ENCODE measurements around the gene MTCL1.

The MTCL1 gene

DNA sequence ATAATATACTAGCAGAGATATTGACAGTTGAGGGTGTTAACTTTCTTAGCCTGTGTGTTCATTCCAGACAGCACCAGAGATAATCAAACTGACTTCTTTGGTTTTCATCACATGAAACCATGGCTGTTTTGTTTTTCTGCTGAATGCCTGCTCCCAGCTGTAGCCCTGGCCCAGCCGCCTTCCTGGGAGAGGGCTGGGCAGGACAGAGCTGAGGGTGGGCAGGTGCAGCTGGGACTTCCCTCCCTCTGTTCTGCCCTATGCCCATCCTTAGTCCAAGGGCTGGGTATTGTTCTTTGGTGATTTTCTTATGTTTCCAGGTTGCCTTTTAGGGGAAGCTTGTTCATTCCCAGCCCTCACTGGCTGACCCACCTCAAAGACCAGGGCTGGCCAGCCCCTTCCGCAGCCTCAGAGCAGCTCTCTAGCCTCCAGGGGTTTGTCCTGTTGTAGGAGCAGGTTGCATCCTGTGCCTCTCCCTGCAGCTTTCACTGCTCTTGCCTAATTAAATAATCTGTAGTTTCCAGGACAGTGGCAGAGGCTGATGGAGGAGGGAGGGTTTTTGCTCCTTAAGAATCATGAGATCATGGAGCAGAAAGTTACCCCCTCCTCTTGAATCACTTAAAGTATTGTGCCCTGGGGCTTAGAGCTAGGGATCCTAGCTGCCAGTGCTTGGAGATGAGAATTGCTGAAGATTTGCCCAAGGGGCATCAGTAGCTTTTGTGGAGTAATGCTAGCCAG lies 61.4 kb downstream of the MTCL1 start:
- FAIRE-seq (no peak), DNase-seq (ENCODE audit: low spot score) (no peak)

GRCh38 chr18:8767340-8767739 lies 62.0 kb downstream of the MTCL1 start:
- DNase-seq (ENCODE audit: low spot score) (no peak), FAIRE-seq (no peak)

GRCh38 chr18:8769509-8770095 lies 64.2 kb downstream of the MTCL1 start:
- FAIRE-seq = no peak

GRCh38 chr18:8770657-8771056 lies 65.3 kb downstream of the MTCL1 start:
- DNase-seq (ENCODE audit: low spot score) (no peak), FAIRE-seq (no peak)

More at GRCh38 chr18:8769509-8770095, 64.2 kb downstream of the MTCL1 start:
- DNase-seq (ENCODE audit: low spot score) = no peak

DNA sequence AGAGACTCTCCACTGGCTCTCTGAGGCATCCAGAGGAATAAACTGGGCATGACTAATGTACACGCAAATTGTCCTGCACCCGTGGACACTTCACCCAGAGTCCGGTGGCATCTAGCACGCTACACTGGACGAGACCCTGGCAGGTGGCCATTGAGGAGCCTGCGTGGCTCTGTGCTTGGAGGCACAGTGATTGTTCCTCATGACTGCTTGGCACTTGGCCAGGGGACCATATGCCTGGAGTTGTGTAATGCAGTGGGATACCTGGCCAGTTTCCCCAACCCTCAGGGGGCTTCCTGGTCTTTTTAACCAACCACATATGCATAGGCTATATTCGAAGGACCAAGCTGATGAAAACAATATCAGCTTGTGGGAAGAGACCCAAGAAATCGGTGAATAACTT lies 66.6 kb downstream of the MTCL1 start:
- DNase-seq (ENCODE audit: low spot score) (peak; percentile 12), FAIRE-seq (no peak)

DNA sequence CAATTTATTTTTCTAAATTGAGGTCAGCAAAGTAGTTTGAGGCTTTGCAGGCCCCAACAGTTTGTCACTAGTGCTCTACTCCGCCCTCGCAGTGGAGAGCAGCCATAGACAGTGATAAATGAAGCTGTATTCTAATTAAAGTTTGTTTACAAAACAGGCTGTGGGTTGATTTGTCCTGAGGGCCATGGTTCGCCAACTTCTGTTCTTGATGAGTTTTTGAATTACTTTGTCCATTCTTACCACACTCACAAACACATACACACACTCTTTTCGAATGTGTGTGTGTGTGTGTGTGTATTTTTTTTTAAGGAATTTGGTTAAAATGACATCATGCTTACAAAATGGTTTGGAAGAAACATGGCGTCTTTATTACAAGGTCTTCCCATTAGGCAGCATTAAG lies 68.6 kb downstream of the MTCL1 start:
- FAIRE-seq (no peak), DNase-seq (ENCODE audit: low spot score) (no peak)

GRCh38 chr18:8776013-8776943 lies 70.9 kb downstream of the MTCL1 start:
- DNase-seq (ENCODE audit: low spot score) = no peak
- no peak for FAIRE-seq

DNA sequence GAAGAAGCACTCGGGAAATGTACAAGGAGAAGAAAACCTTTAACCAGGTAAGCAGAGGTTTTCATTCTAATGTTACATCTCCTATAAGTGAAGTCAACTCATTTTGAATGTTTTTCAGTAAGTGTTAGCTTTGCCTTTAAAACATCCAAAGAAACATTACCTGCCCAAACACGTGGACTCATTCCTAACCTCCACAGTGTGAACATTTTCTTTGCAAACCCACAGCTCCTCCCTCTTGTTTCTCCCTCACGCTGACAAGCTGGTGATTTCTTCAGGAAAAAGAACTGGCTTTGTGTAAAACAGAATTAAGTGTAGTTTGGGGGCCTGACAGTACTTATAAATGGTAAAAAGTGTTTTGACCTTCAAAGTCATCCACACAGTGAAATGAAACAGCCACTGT lies 72.5 kb downstream of the MTCL1 start:
- no peak for FAIRE-seq
- no peak for DNase-seq (ENCODE audit: low spot score)

- no peak for FAIRE-seq
- no peak for DNase-seq (ENCODE audit: low spot score)
These were observed 73.0 kb downstream of the MTCL1 start for GRCh38 chr18:8778386-8778785.

DNA sequence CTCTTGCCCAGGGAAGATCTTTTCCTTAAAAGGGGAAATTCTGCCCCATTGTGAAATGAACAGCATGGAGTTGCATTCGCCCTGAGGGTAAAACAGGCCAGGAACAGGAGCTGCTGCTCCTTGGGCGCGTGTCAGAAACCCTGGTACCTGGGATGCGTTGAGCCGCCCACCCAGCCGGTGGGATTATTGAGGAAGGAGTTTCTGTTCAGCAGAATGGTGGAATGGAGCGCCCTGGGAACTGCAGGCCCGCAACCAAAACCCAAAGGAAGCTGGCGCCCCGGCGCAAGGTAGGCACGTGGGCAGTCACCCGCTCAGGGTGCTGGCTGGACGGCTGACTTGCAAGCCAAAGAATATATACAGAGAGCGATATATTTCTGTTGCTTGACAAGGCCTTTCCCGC lies 73.5 kb downstream of the MTCL1 start:
- DNase-seq (ENCODE audit: low spot score) (no peak), FAIRE-seq (no peak)

DNA sequence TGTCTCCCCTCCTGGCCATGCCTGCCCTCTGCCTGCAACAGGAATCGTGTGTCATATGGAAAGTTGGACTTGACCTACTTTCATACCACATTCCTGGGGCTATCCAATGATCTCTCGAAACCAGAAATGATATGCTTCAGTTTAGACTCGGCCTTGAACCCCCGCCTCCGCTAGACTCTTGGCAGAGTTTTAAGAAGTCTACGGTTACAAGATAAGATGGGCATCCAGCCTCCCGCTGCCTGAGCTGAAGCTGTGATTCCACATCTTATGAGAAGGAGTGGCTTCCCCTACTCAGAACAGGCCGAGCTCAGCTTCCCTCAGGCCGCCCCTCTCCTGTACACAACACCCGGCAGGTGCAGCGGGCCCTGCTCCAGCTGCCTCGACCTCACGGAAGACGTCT lies 73.9 kb downstream of the MTCL1 start:
- DNase-seq (ENCODE audit: low spot score) (no peak), FAIRE-seq (no peak)

GRCh38 chr18:8780227-8780626 lies 74.9 kb downstream of the MTCL1 start:
- FAIRE-seq = no peak
- no peak for DNase-seq (ENCODE audit: low spot score)

DNA sequence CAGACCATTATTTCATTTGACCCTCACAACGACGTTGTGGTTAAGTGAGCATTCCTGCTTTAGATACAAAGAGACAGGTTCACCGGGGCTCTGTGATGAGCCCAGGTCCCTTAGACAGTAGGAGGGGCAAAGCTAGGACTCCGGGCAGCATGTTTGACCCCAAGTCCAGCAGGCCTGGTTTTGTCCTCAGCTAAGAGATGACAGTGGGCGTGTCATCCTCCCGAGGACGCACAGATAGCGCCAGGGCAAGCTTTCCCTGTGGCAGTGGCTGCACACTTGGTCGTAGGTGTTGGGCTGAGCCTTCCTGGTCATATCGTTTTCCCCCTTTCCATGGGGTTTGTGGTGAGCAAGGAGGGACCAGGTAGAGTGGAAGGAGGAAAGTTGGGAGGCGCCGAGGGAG lies 76.3 kb downstream of the MTCL1 start:
- FAIRE-seq (no peak), DNase-seq (ENCODE audit: low spot score) (no peak)

DNA sequence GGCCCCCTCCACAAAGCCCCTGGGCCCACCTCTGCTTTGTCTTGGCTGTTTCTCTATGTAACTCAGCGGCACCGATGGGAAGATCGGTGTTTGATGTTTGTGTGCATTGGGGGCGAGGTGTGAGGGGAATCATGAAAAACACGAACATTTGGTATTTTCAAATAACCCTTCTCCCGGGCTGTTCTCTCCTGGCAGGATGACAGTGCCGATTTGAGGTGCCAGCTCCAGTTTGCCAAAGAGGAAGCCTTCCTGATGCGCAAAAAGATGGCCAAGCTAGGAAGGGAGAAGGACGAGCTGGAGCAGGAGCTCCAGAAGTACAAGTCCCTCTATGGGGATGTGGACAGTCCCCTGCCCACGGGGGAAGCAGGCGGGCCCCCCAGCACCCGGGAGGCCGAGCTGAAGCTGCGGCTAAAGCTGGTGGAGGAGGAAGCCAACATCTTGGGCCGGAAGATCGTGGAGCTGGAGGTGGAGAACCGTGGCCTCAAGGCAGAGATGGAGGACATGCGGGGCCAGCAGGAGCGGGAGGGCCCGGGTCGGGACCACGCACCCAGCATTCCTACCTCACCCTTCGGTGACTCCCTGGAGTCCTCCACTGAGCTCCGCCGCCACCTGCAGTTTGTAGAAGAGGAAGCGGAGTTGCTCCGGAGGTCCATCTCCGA lies 78.1 kb downstream of the MTCL1 start:
- no peak for FAIRE-seq
- DNase-seq (ENCODE audit: low spot score) = no peak

GRCh38 chr18:8783994-8784530 lies 78.7 kb downstream of the MTCL1 start:
- FAIRE-seq (no peak), DNase-seq (ENCODE audit: low spot score) (no peak)

DNA sequence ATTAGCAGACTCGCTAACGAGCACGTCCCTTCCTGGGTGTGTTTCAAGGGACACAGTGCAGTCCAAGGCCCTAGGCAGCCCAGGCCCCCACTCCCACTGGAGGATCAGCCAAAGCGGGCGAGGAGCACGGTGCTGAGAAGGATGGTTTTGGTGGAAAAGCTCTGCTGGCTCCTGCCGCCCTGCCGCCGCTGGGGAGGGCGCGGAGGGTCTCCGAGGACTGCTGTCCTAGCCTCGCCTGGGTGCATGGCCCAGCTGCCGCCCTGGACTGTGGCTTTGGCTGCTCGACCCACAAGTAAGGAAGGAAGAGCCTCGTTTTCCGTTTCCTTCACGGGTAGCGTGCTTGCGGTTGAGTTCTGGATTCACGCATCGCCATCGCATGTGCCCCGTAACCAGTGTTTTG lies 79.9 kb downstream of the MTCL1 start:
- FAIRE-seq (no peak), DNase-seq (ENCODE audit: low spot score) (no peak)

- no peak for FAIRE-seq
- DNase-seq (ENCODE audit: low spot score) = no peak
These were observed 80.6 kb downstream of the MTCL1 start for GRCh38 chr18:8785855-8786482.

DNA sequence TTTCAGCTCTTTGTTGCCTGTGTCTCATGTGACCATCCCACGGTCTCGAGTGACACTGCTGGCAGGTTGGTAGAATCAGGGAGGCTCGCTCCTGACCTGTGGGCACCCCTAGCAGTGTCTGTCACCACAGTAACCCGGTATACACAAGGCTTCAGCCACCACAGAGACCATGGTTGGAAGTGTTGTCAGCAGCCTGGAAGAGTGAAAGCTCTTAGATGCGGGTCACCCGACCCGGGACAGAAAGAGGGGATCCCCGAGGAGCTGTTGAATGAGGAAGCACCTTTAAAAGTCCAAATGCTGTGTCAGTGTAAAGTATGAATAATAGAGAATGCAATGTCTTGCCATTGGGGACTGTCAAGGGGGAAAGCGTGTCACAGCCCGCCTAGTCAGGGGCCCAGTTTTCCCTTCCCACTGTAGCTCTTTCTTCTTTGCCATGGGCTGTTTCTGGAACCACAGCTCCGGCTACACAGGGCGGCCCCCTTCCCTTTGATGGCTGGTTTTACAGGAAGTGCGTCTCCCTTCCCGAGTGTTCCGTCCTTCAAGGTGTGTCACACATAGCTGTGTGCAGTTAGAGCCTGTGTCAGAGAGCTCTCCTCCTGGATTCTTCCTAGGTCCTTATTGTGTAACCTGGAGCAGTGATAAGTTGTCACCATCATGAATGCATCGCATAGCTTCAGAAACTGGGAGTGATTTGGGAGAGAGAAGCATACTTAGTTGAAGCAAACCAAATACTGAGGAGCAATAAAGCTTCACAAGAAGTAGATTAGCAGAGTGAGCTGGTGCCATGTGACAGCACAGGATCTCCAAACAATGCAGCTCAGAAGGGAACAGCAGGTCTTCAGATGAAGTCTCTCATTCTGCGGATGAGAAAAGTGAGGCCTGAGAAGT lies 81.4 kb downstream of the MTCL1 start:
- no peak for DNase-seq (ENCODE audit: low spot score)
- FAIRE-seq = no peak

DNA sequence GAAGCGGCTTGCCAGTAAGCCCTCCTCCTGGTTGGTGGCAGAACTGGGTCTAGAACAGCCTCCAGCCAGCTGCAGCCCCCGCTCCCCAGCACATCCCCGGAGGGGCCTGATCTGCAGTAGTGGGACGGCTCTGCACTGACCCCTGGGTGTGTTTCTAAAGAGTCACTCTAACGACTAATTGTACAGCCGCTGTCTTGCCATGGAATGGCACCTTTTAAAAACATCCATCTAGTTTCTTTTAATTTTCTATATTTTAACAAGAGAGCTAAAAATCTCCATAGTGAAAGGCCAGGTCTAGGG lies 82.0 kb downstream of the MTCL1 start:
- FAIRE-seq (no peak), DNase-seq (ENCODE audit: low spot score) (no peak)

GRCh38 chr18:8787794-8788193 lies 82.4 kb downstream of the MTCL1 start:
- FAIRE-seq (no peak), DNase-seq (ENCODE audit: low spot score) (no peak)
